ENCODE results near the gene C3orf20.

C3orf20 gene

GRCh38 chr3:14780927-14781507 lies 106.1 kb downstream of the C3orf20 start:
- peak; percentile 48 for DNase-seq

- no peak for DNase-seq
Observed at GRCh38 chr3:14783480-14784086, 108.6 kb downstream of the C3orf20 start.

GRCh38 chr3:14784087-14784681 lies 109.2 kb downstream of the C3orf20 start:
- no peak for DNase-seq

- DNase-seq, result no peak
Observed at GRCh38 chr3:14785207-14786155, 110.5 kb downstream of the C3orf20 start.

GRCh38 chr3:14786369-14786768 lies 111.4 kb downstream of the C3orf20 start:
- DNase-seq, result no peak

- DNase-seq, result no peak
Observed at GRCh38 chr3:14787630-14788029, 112.7 kb downstream of the C3orf20 start.

DNA sequence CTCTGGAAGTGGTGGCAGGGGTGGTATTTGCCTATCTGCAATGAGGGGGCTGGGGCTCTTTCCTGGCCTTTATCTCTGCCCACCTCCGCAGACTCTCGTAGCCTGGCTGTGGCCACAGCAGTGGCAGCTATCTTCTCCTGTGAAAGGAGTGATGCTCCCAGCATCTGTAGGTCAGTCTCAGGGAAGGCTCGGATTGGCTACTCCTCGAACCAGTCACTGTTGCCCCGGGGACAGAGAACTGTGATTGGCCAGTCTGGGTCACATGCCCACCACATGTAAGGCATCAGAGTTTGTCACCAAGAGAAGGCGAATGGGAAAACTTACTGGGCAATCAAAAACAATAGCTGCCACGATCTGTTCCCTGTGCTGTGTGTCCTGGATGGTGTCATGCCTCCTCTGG lies 113.7 kb downstream of the C3orf20 start:
- no peak for DNase-seq

GRCh38 chr3:14789221-14789620 lies 114.3 kb downstream of the C3orf20 start:
- DNase-seq, result no peak

DNA sequence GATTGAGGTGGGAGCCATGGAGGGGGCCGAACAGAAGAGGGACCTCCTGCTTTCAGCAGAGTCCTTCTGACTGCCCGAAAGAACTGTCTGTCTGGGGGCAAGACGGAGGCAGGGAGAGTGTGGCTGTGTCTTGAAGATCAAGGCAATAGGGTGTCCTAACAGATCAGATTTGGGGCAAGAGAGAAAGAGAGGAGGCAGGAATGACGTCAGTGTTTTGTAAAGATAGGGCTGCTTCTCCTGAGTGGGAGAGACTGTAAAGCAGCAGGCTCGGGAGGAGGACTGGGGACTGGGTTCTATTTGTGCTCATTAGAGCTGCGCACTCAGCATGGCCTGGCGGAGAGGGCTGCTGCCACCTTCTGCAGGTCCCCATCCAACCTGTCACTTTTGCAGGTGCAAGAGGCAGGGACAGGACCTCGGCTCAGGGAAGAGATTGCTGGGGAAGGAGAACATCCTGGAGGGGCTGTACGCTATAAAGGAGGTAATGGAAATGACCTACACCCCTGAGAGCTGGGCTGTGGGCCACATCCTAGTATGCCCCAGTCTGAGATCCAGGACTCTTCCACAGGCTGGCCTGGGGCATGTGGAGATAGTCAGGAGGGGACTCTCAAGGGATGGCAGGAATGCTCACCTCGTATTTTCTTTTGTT lies 114.8 kb downstream of the C3orf20 start:
- no peak for DNase-seq

GRCh38 chr3:14791343-14791945 lies 116.5 kb downstream of the C3orf20 start:
- DNase-seq, result peak; percentile 62

DNA sequence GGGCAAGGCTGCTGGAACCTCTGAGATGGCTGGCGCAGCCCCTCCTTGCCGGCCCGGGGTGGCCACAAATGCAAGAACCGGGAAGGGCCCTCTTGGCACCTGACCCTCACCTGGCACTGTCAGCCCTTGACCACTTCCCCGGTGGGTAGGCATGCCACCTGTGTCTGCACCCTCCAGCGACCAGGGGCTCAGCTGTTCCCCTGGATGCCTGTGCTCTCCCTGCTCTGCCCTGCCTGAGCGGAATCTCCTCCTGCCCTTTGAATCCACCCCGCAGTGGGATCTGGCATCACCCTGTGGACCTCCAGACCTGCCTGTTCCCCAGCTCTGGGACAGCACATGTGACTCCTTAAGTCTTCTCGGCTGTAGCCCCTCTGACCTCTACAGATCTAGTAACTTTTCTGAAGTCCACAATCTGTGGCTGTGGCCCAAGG lies 117.8 kb downstream of the C3orf20 start:
- DNase-seq, result no peak

DNA sequence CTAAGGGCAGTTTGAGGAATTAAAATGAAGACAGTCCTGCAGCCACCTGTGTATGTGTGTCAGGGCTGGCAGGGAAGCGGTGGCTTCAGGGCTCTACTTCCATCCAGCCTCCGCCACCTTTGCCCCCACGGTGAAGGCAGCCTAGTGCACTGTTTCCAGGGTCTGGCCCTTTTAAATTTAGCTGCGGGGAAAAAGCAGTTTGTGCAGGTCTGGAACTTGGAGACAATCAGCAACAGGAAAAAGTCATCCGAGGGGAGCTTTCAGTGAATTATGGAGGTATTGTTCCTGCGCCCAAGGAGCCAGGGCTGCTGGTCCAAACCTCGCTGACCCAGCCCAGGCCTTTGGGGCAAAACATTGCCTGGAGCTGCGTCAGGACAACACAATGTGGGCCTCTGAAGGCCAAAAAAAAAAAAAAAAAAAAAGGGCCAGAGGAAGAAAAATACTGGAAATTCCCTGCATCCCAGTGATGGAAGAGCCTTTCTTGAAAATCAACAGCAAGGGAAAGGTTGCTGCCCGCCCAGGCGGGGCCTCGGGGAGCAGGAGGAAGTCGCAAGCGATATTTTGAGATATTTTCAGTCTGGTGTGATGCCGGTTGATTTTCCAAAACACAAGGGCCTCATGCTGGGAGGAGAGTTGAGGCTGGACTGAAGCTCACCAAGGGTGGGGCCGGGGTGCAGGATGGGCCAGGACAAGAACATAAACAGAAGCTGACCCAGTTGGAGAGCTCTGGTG lies 118.4 kb downstream of the C3orf20 start:
- no peak for DNase-seq

- DNase-seq, result no peak
Observed at GRCh38 chr3:14793858-14794234, 118.9 kb downstream of the C3orf20 start.

DNA sequence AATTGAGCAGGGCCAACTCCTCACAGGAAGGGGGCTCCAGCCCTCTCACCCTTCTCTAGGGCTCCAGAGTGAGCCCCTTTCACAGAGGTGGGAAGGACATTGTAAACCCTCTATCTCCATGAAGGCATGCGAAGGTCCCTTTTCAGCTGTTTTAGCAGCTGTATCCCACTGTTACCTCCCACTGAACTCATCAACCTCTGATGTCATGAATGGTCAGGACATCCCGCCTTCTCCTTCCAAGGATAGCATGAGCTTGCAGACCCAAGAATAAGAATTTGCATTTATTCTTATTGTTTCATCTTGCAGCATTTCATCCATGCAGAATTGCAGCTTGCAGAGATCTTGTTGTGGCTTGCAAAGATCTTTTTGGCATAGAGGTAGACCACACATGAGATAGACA lies 119.5 kb downstream of the C3orf20 start:
- no peak for DNase-seq

DNA sequence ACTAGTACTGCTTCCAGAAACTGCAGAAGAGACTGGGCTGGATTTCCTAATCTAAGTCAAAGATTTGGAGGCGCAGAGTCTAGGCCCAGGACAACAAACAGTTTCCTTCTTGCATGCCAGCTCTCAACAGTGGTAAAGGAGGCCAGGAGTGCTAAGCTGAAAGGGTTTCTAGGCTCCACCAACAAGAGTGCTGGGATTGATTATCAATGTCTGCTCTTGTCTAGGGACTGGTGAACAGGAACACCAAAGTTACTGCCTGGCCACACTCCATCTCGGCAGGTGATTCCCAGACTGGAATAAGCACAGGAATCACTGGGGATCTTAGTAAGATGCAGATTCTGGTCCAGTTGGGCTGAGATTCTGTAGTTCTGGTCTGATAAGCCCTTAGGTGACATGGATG lies 121.1 kb downstream of the C3orf20 start:
- DNase-seq, result no peak

- DNase-seq, result no peak
Observed at GRCh38 chr3:14796403-14797077, 121.6 kb downstream of the C3orf20 start.

- DNase-seq, result no peak
Observed at GRCh38 chr3:14797731-14798130, 122.8 kb downstream of the C3orf20 start.

DNA sequence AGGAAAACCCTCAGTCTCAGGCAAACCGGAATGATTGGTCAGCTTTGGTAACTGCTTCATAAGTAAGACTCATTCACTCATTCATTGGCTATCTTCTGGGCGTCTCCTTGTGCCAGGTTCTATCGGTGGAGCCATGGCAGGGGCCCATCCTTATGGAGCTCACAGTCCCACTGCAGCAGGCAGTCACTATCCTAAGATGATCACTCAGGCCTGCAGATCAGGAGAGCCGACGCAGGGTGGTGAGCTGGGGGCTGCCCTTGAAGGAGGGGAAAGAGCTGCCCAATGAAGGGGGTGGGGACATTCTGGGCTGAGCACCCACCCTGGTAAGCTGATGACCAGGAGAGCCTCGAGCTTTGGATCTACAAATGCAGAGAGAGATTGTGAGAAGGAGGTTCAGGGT lies 123.3 kb downstream of the C3orf20 start:
- no peak for DNase-seq

- no peak for DNase-seq
Observed at GRCh38 chr3:14799146-14799545, 124.2 kb downstream of the C3orf20 start.

DNA sequence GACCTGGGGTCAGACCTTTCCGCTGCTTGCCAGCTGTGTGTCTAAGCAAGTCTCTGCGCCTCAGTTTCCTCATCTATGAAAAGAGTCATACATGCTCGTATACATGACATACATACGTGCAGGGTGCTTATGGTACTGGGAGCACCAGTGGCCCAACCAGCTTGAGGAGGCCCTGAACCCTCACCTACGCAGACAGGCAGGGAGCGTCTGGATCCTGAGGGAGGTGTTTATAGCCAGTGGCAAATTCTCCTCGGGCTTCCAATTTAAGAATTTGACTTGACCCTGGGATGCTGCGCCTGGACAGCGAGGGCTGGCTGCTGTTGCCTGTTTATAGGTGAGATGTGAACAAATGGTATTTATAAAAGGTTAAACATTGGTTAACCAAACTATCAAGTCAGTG lies 126.1 kb downstream of the C3orf20 start:
- DNase-seq, result no peak

- DNase-seq, result no peak
Observed at GRCh38 chr3:14801668-14802380, 126.9 kb downstream of the C3orf20 start.

Measured in activated CD4-positive, alpha-beta T cell treated with anti-CD3 and anti-CD28 coated beads, Interleukin-10, Interleukin-2, amounts not matched to agents 100 ng/mL and 50 ng/mL, durations not matched to agents 16 hours and 8 hours (primary cell).